Measurements from ENCODE around the gene HIBCH. TPM values are rescaled to one million over a fixed set of nuclear protein-coding genes. Genes with fewer than 3 reads are reported as not detected.
"Not testable (repeated sequence)": the region's sequence is repeated elsewhere in the genome, so short reads cannot be mapped to it uniquely, and the experiment has no call there.

HIBCH gene, protein sequence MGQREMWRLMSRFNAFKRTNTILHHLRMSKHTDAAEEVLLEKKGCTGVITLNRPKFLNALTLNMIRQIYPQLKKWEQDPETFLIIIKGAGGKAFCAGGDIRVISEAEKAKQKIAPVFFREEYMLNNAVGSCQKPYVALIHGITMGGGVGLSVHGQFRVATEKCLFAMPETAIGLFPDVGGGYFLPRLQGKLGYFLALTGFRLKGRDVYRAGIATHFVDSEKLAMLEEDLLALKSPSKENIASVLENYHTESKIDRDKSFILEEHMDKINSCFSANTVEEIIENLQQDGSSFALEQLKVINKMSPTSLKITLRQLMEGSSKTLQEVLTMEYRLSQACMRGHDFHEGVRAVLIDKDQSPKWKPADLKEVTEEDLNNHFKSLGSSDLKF
- total RNA-seq: 49.8 TPM

- DNase-seq (ENCODE audit: low spot score): peak; percentile 98
Measured at GRCh38 chr2:190319555-190320498, at the start of gene HIBCH. HIBCH (minus strand) TSS chr2:190319826; CDS start chr2:190319750, 76 bp downstream.

- DNase-seq (ENCODE audit: low spot score): no peak
Measured at GRCh38 chr2:190367091-190367490, 47.5 kb upstream of the HIBCH start.

- no peak for DNase-seq (ENCODE audit: low spot score)
Measured at GRCh38 chr2:190366248-190366753, 46.7 kb upstream of the HIBCH start.

DNA sequence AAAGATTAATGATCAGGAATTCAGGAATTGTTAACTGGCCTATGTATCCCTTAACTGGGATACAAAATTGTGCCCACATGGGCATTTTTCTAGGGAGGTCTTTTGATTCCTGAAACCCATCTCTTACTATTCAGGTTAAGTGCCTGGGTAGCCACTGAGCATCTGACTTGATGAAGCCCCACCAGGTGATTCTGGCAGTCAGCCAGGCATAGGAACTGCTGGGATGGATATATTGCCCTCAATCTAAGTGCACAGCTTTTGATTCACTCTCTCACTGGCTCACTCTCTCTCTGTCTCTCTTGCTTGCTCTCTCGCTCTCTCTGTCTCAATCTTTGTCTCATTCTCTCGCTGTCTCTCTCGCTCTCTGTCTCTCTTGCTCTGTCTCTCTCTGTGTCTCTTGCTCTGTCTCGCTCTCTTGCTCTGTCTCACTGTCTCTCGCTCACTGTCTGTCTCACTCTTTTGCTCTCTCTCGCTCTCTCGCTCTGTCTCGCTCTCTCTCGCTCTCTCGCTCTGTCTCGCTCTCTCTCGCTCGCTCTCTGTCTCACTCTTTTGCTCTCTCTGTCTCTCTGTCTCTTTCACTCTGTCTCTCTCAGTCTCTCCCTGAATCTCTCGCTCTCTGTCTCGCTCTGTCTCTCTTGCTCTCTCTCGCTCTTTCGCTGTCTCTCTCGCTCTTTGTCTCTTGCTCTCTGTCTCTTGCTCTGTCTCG is 46.0 kb upstream of the HIBCH start:
- no peak for DNase-seq (ENCODE audit: low spot score)

DNA sequence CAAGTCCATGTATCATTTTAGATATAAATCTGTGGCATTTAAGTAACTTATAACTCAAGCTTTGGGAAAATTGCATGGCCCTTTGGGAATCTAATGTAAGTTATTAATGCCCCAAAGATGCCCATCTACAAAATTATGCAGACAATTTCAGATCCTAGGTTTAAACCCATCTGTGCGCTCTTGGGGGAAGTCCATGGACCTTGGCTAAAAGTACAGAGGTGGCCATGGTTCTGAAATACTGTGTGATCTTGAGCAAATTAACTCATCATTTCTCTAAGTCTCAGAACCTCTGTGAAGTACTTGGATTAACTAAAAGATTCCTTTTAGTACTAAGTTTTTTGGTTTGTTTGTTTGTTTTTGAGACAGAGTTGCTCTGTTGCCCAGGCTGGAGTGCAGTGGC is 43.3 kb upstream of the HIBCH start:
- DNase-seq (ENCODE audit: low spot score): no peak

GRCh38 chr2:190361572-190361971 is 41.9 kb upstream of the HIBCH start:
- no peak for DNase-seq (ENCODE audit: low spot score)

GRCh38 chr2:190360965-190361364 is 41.3 kb upstream of the HIBCH start:
- no peak for DNase-seq (ENCODE audit: low spot score)

DNA sequence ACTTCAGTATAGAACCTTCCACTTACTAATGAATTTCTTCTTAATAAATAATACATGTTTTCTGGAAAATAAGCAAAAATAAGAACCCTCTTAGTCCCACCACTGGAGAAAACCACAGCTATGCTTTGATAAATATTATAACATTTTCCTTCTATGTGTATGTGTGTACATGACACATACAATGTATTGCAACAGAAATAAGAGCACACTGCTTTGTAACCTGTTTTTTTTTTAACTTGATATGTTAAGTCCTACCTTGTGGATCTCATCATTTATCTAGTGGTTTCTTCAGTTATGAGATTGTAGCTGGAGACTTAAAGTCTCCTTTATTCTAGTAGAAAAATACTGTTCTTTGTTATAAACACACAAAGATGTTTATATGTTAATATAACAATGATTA is 40.9 kb upstream of the HIBCH start:
- no peak for DNase-seq (ENCODE audit: low spot score)

- not testable (repeated sequence) for DNase-seq (ENCODE audit: low spot score)
Measured at GRCh38 chr2:190358655-190359448, 39.2 kb upstream of the HIBCH start.

GRCh38 chr2:190357600-190357999 is 38.0 kb upstream of the HIBCH start:
- DNase-seq (ENCODE audit: low spot score): no peak

DNA sequence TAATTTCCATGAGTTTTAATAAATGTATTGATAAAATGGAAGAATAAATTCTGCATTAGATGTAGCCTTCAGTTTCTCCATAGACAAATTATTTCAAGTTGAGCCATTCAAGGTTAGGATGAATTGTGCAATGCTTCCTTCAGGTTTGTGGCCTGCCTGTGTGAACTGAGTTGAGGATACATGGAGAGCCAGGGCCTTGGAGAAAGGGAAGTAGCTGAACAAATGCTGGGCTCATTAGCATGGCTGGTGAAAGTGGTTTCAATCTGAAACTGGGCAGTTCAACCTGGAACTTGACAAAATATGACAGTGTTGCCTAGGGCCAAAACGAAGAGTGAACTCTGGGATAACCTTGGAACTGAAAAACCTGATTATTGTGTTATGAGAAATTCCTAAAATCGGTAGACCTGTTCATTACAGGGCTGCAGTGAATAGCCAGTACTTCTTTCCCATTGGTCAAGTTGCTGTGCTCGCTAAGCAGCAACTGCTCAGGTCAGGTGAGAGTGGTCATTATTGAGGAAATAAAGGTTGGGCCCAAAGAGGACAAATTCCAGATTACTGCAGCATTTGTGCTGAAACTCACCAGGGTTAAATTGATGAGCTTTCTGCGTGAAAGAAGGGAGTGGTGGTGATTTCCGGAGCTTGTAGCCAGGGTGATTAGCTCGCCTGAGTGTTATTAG is 36.5 kb upstream of the HIBCH start:
- DNase-seq (ENCODE audit: low spot score): no peak

DNA sequence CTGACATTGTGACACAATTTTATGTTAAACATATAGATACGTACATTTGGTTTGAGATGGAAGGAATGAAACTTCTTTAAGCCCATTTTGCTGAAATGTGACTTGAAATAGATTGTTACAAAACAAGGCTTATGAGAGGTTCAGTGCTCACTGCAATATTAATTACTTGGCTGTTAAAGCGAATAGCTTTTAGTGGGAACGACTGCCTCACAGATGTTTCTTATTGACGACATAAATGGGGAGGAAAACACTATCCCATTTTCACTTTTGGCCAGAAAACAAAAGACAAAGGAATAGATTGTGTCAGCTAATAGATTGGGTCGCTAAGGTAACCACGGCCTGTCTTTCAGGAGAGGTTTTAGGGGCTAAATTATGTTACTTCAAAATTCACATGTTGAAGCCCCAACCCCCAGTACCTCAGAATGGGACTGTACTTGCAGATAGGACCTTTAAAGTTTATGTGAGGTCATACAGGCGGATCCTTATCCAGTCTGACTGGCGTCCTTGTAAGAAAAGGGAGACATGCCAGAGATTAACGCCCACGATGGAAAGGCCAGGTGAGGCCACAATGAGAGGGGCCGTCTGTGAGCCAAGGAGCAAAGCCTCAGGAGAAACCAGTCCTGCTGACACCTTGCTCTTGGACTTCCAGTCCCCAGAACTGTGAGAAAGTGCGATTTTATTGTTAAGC is 34.5 kb upstream of the HIBCH start:
- no peak for DNase-seq (ENCODE audit: low spot score)

GRCh38 chr2:190353537-190353899 is 33.9 kb upstream of the HIBCH start:
- DNase-seq (ENCODE audit: low spot score): no peak

DNA sequence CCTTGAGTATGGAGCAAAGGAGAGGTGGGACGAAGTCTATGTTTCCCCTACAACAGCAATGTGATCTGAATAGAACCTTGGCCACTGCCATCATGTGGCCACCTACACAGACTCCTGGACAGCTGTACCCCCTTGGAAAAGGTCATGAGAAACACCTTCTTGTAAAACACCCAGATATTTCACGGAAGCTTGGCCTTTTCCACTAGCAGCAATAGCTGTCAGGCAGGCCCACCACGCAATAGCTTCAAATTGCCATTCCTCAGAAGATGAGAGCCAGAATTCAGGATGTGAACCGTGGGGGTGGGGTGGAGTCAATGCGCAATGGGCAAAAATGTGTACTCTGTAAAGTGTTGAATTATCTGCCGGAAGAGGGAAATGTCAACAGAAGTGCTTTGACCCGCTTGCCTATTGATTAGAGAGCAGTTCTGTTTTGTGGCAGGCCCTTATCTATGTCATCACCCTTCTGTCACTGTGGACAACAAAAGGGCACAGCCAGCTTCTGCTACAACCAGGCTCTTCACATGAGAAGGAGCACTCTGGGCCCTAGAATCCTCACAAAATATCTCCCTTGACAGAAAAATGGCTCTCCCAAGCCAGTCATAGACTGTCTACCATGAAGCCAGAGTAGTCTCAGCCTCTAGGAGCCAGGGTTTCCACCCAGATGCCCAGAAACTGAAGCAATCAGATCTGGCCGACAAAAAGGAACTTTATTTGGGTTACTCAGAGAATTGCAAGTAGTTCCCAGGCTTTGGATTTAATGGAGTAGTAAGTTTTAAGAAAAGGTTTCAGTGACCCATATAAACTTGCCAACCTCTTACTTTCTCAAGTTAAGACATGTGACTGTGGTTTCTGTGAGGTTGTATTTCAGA is 33.3 kb upstream of the HIBCH start:
- DNase-seq (ENCODE audit: low spot score): no peak

DNA sequence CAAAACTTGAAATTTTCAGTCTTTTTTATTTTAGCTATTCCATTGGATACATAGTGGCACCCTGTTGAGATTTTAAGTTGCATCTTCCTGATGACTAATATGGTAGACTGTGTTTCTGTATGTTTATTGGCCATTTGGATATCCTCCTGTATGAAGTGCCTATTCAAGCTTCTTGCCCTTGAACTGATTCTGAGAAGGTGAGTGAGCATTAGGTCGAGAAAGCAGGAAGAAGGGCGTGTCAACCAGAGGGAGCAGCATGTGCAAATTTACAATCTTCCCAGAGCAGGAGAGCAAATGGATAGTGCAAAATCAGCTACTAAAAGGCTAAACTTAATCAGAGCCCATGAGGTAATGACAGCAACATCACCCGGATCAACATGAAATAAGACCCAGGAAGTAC is 32.3 kb upstream of the HIBCH start:
- no peak for DNase-seq (ENCODE audit: low spot score)

- no peak for DNase-seq (ENCODE audit: low spot score)
Measured at GRCh38 chr2:190350371-190350770, 30.7 kb upstream of the HIBCH start.

GRCh38 chr2:190344276-190344827 is 24.7 kb upstream of the HIBCH start:
- DNase-seq (ENCODE audit: low spot score): peak; percentile 52

DNA sequence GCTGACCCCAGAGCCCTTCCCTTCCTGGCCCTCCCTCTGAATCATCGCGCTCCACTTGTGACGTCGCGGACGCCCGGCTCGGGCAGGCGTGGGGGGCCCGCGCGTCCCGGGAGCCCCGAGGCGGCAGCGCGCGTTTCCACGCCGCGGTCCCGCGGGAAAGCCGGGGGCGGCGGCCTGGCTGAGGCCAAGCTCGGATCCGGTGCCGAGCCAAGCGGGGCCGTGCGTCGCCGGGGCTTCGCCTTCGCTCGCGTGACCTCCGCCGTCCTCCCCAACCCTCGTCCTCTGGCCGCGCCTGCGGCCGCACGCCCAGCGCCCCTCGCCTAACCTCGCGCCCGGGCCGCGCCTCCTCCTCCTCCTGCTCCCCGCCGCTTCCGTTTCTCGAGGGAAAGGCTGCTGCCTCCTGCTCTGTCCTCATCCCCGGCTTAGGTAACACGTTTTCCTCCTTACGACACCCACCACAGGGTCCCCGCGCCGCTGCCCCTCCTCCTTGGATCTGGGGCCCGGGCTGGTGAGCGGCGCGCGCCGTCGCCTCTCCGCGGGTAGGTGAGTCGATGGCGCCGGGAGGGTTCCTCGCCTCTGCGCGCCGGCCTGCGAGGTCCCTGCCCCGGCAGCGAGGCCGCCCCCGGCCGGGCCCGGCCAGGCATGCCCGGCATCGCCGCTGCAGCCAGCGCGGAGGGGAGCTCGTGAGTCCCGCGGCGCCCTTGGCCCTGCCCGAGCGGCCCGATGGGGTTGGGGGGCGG is 24.1 kb upstream of the HIBCH start, which contains the start of gene INPP1:
TSS of gene INPP1 (plus strand) at position 54 of the 740 bp plus-strand sequence. CDS start 16,514 bp downstream, outside the sequence.
- peak; percentile 64 for DNase-seq (ENCODE audit: low spot score)

Measured in mucosa of gallbladder (tissue), 1 donor.